HCT116 (cell line): ENCODE data around the gene POLN. TPM values are rescaled to one million over a fixed set of nuclear protein-coding genes. Genes with fewer than 3 reads are reported as not detected.
A peak's percentile ranks its signal among the peaks of the same experiment; 100 is the strongest.

ENCODE experiments used
- ATAC-seq: fragments of 200-7000 bp; cut with Tn5 transposase; 2 replicates; pipeline ENCODE4 v1.9.1; 2020; ENCODE audit warnings: mild to moderate bottlenecking, moderate library complexity
- BruUV-seq: library from RNA; stranded (reverse); fragments of 400-500 nt; replicated peaks from 2 replicates; lab custom pipeline; 2021; lab: Mats Ljungman, UMichigan
- CTCF ChIA-PET: fragments of 300-600 bp; sonication (Branson Sonifier 250); formaldehyde crosslinking; loops from one replicate; lab custom pipeline; 2021; ENCODE audit warnings: antibody characterized with exemption; lab: Charles Lee
- POLR2A ChIA-PET: fragments of 300-600, 350-600 bp; sonication (Branson Sonifier 250); formaldehyde crosslinking; loops from one replicate; lab custom pipeline; 2021; ENCODE audit warnings: antibody characterized with exemption; lab: Charles Lee
- RAD21 ChIA-PET, 2 experiments: fragments of 300-600 bp; sonication (Branson Sonifier 250); formaldehyde crosslinking; loops; one replicate each; lab custom pipeline; 2023; ENCODE audit warnings: low total read pairs in 2 of 2; ENCODE audit not compliant: uncharacterized antibody in 2 of 2, unreplicated experiment in 2 of 2, low non-redundant PET in 1 of 2; lab: Charles Lee
- DNase-seq: peaks from one replicate; pipeline ENCODE4 v3.0.0-alpha.2; 2010; ENCODE audit warnings: low read depth, low spot score
- H2AFZ ChIP-seq: fragments of 200-600 bp; shearing (Covaris generic), sonication (generic); 2 replicates; pipeline ENCODE4 v1.6.1; 2017; ENCODE audit warnings: low read depth, mixed run types, mixed read lengths, antibody characterized with exemption, low read length; ENCODE audit not compliant: poor library complexity, severe bottlenecking
- H3K27ac ChIP-seq: 2 replicates; pipeline ENCODE4 v1.5.1; 2012; ENCODE audit warnings: low read depth, low read length
- H3K27me3 ChIP-seq: fragments of 200-600 bp; sonication (generic); 2 replicates; pipeline ENCODE4 v1.6.1; 2016; ENCODE audit warnings: mixed run types, low read length, mixed read lengths; ENCODE audit not compliant: insufficient read depth
- H3K36me3 ChIP-seq, 2 experiments: fragments of 200-500 bp in 1 of 2; fragments of 200-600 bp in 1 of 2; sonication (Bioruptor generic) in 1 of 2; sonication (generic) in 1 of 2; 2 replicates each; pipeline versions ENCODE4 v1.5.1 to v1.6.1; 2014 to 2016; ENCODE audit warnings: low read length in 2 of 2, inconsistent platforms in 1 of 2, mixed read lengths in 1 of 2, mixed run types in 1 of 2; ENCODE audit not compliant: insufficient read depth in 2 of 2, control insufficient read depth in 1 of 2
- H3K4me1 ChIP-seq, 2 experiments: fragments of 200-600 bp in 1 of 2; sonication (generic) in 1 of 2; 2 replicates each; pipeline versions ENCODE4 v1.5.1 to v1.6.1; 2012 to 2017; ENCODE audit warnings: low read length in 2 of 2, inconsistent platforms in 1 of 2, mild to moderate bottlenecking in 1 of 2, mixed read lengths in 1 of 2, mixed run types in 1 of 2, moderate library complexity in 1 of 2; ENCODE audit not compliant: insufficient read depth in 2 of 2, control insufficient read depth in 1 of 2
- H3K4me2 ChIP-seq: fragments of 200-600 bp; sonication (generic); 2 replicates; pipeline ENCODE4 v1.6.1; 2017; ENCODE audit warnings: mixed run types, low read length, mixed read lengths
- H3K4me3 ChIP-seq, 2 experiments: fragments of 200-600 bp in 1 of 2; sonication (generic) in 1 of 2; replicated peaks in 1 of 2; 2 replicates each; pipeline ENCODE4 v1.5.1; 2011 to 2016; ENCODE audit warnings: low read length in 2 of 2, control low read depth in 1 of 2, low read depth in 1 of 2, mild to moderate bottlenecking in 1 of 2, mixed read lengths in 1 of 2, mixed run types in 1 of 2
- H3K79me2 ChIP-seq: fragments of 200-600 bp; sonication (generic); 2 replicates; pipeline ENCODE4 v1.6.1; 2017; ENCODE audit warnings: mild to moderate bottlenecking, mixed run types, low read length, moderate library complexity, mixed read lengths; ENCODE audit not compliant: insufficient read depth
- H3K9ac ChIP-seq: fragments of 200-600 bp; sonication (generic); 2 replicates; pipeline ENCODE4 v1.6.1; 2016; ENCODE audit warnings: low read length, mixed read lengths
- H3K9me2 ChIP-seq: fragments of 200-600 bp; sonication (generic), shearing (Covaris generic); 2 replicates; pipeline ENCODE4 v1.6.1; 2017; ENCODE audit warnings: mixed run types, mild to moderate bottlenecking, moderate library complexity; ENCODE audit not compliant: insufficient read depth
- H3K9me3 ChIP-seq, 2 experiments: fragments of 200-500 bp in 1 of 2; fragments of 200-600 bp in 1 of 2; sonication (Bioruptor generic) in 1 of 2; sonication (generic) in 1 of 2; 2 replicates each; pipeline ENCODE4 v1.6.1; 2014 to 2017; ENCODE audit warnings: low read length in 2 of 2, mixed read lengths in 2 of 2, inconsistent platforms in 1 of 2, low read depth in 1 of 2, mild to moderate bottlenecking in 1 of 2, mixed run types in 1 of 2, moderate library complexity in 1 of 2; ENCODE audit not compliant: control insufficient read depth in 1 of 2, insufficient read depth in 1 of 2
- H4K20me1 ChIP-seq: fragments of 200-600 bp; sonication (generic), shearing (Covaris generic); 2 replicates; pipeline ENCODE4 v1.6.1; 2017; ENCODE audit warnings: mixed run types, mild to moderate bottlenecking, moderate library complexity; ENCODE audit not compliant: insufficient read depth
- CTCF ChIP-seq, 3 experiments: fragments of 200-600 bp in 1 of 3; sonication (generic) in 1 of 3; IDR thresholded peaks in 2 of 3; conservative IDR thresholded peaks in 1 of 3; 2 replicates each; pipeline ENCODE4 v1.5.1; 2012 to 2017; ENCODE audit warnings: low read depth in 2 of 3, low read length in 2 of 3, antibody characterized with exemption in 1 of 3, borderline replicate concordance in 1 of 3, control low read depth in 1 of 3, mild to moderate bottlenecking in 1 of 3, mixed read lengths in 1 of 3, mixed run types in 1 of 3, moderate library complexity in 1 of 3; ENCODE audit not compliant: insufficient read depth in 1 of 3
- MAX ChIP-seq: IDR thresholded peaks from 2 replicates; pipeline ENCODE4 v1.6.1; 2012
- ZFX ChIP-seq: fragments of 450-650 bp; IDR thresholded peaks from 2 replicates; pipeline ENCODE4 v1.6.1; 2017
- intact Hi-C: fragments of 100-400 bp; cut with micrococcal nuclease; formaldehyde crosslinking; loops from 2 replicates; pipeline ENCODE4 v1.10.0; 2022
- total RNA-seq: library from RNA; stranded (reverse); gene quantifications from one replicate; pipeline ENCODE4 v1.2.1, GENCODE V29; 2021; ENCODE audit not compliant: unreplicated experiment

POLN gene
- total RNA-seq, 1 experiment from 2014 or later, result 3.1 TPM

GRCh38 chr4:2042204-2042946, 199.5 kb downstream of the POLN start:
- Histone ChIP-seq H3K4me2 (peak overlapping the region; percentile 96), H3K9ac (peak overlapping the region; percentile 70), H3K9me3 (no peaks in the 10 kb centered on the region; a peak in 1 of 4 replicates), H3K27me3 (no peaks in the 10 kb centered on the region), H3K4me3 (peak overlapping the region; percentile 71 to 82), H3K9me2 (no peaks in the 10 kb centered on the region), H4K20me1 (no peaks in the 10 kb centered on the region), H3K36me3 (peaks cover 0 to 5% of the 10 kb centered on the region in 2 experiments; a peak in 2 of 4 replicates), H3K79me2 (peaks cover 7% of the 10 kb centered on the region; the same call in 1 of the 2 replicates), H2AFZ (no peak overlapping the region), H3K4me1 (peaks cover 3 to 29% of the 10 kb centered on the region in 2 experiments; a peak in 3 of 4 replicates), H3K27ac (peak overlapping the region; percentile 57; the same call in 1 of the 2 replicates)
- no peak for TF ChIP-seq CTCF (IDR thresholded peaks at IDR 0.05 in 2 of 3, conservative IDR thresholded peaks at IDR 0.05 in 1 of 3; ENCODE audit: borderline replicate concordance in 1 of 3, insufficient read depth in 1 of 3, low read depth in 2 of 3, low read length in 2 of 3)
- TF ChIP-seq ZFX, result 0 out of 2 replicates have a peak, but pooled peaks have one; percentile 15
- TF ChIP-seq MAX, result 0 out of 2 replicates have a peak, but pooled peaks have one; percentile 22
- no peak for DNase-seq
- RAD21 ChIA-PET, result no interaction called here
- POLR2A ChIA-PET, result no interaction called here
- peak; percentile 51 for ATAC-seq
- no TSS peak for BruUV-seq
- CTCF ChIA-PET, result no interaction called here
- intact Hi-C loops, result no loop called here
